HUES6 (cell line): ENCODE measurements around the gene RELN.

Source experiments
- H3K27ac ChIP-seq: 2 replicates; pipeline ENCODE4 v1.7.0; 2013; ENCODE audit warnings: low read depth, mild to moderate bottlenecking, low read length, inconsistent platforms
- H3K27me3 ChIP-seq: 2 replicates; pipeline ENCODE4 v1.6.1; 2013; ENCODE audit warnings: low read length; ENCODE audit not compliant: control insufficient read depth, insufficient read depth
- H3K36me3 ChIP-seq: 2 replicates; pipeline ENCODE4 v1.6.1; 2013; ENCODE audit warnings: low read length; ENCODE audit not compliant: control insufficient read depth, insufficient read depth
- H3K4me1 ChIP-seq: 2 replicates; pipeline ENCODE4 v1.6.1; 2013; ENCODE audit warnings: low read length; ENCODE audit not compliant: control insufficient read depth, insufficient read depth
- H3K4me3 ChIP-seq: 2 replicates; pipeline ENCODE4 v1.5.1; 2013; ENCODE audit warnings: low read depth, low read length
- H3K9ac ChIP-seq: one replicate; pipeline ENCODE4 v1.6.1; 2013; ENCODE audit warnings: mild to moderate bottlenecking, low read length
- H3K9me3 ChIP-seq: 2 replicates; pipeline ENCODE4 v1.6.1; 2013; ENCODE audit warnings: low read depth, low read length; ENCODE audit not compliant: control insufficient read depth, insufficient read depth

Gene RELN

GRCh38 chr7:103893350-103893749 lies 96.1 kb downstream of the RELN start:
- H3K27ac ChIP-seq, result no peak overlapping the region
- 0 out of 2 replicates have a peak, but pooled peaks cover 3% of the 10 kb centered on the region for H3K27me3 ChIP-seq
- no peaks in the 10 kb centered on the region for H3K9me3 ChIP-seq
- H3K4me3 ChIP-seq, result no peak overlapping the region
- no peak overlapping the region for H3K9ac ChIP-seq
- no peaks in the 10 kb centered on the region for H3K36me3 ChIP-seq
- H3K4me1 ChIP-seq, result no peaks in the 10 kb centered on the region

DNA sequence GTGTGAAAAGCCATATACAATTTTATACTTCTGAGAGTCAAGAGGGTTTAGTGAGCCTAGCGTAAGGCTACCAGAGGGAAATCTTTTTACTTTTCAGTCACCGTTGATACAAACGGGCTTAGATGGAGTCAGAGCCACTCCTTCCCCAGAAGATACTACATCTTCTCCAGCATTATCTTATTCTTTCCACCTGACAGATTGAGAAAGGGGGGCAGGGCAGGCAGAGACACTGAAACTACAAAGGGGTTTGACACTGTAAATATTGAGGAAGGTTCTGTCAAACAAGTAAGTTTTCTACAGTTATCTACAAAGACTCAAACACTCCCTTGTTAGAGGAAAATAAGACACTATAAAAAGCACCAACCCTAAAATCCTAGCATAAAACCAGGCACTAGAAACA lies 100.0 kb downstream of the RELN start:
- H3K36me3 ChIP-seq, result no peaks in the 10 kb centered on the region
- 0 out of 2 replicates have a peak, but pooled peaks cover 3% of the 10 kb centered on the region for H3K27me3 ChIP-seq
- no peaks in the 10 kb centered on the region for H3K9me3 ChIP-seq
- no peak overlapping the region for H3K4me3 ChIP-seq
- no peaks in the 10 kb centered on the region for H3K4me1 ChIP-seq
- H3K9ac ChIP-seq, result no peak overlapping the region
- H3K27ac ChIP-seq, result no peak overlapping the region

DNA sequence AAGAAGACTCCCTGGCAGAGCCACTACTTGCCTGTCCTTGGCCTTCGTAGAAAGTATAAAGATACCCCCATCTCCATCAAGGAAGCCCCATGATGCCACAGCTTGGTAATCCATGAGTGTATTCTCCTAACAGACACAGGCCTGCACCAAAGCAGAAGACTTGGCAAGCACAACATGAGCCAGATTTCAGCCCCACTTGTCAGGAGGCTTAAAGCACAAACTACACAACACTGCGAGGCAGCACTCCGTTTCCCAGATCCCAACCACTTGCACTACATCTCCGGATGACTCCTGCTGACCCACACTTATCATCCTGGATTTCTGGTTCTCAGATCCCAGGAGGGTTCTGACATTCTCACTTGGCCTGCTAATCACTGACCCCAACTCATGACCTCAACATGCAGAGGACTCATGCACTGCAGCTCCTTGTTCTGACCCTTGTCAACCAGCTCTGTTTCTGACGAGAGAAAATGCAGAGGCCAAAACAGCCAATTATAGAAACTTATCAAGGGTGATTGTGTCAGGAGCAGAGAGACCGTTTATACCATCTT lies 100.8 kb downstream of the RELN start:
- H3K9ac ChIP-seq, result no peak overlapping the region
- H3K4me1 ChIP-seq, result no peaks in the 10 kb centered on the region

GRCh38 chr7:103887853-103888602 lies 101.4 kb downstream of the RELN start:
- Histone ChIP-seq H3K4me3 (no peak overlapping the region), H3K36me3 (no peaks in the 10 kb centered on the region), H3K9me3 (no peaks in the 10 kb centered on the region), H3K27me3 (0 out of 2 replicates have a peak, but pooled peaks cover 3% of the 10 kb centered on the region), H3K4me1 (no peaks in the 10 kb centered on the region), H3K9ac (no peak overlapping the region), H3K27ac (no peak overlapping the region)

More for the DNA sequence above, 100.8 kb downstream of the RELN start:
- H3K9me3 ChIP-seq, result no peaks in the 10 kb centered on the region
- H3K4me3 ChIP-seq, result no peak overlapping the region
- H3K27me3 ChIP-seq, result 0 out of 2 replicates have a peak, but pooled peaks cover 3% of the 10 kb centered on the region
- no peak overlapping the region for H3K27ac ChIP-seq
- H3K36me3 ChIP-seq, result no peaks in the 10 kb centered on the region

DNA sequence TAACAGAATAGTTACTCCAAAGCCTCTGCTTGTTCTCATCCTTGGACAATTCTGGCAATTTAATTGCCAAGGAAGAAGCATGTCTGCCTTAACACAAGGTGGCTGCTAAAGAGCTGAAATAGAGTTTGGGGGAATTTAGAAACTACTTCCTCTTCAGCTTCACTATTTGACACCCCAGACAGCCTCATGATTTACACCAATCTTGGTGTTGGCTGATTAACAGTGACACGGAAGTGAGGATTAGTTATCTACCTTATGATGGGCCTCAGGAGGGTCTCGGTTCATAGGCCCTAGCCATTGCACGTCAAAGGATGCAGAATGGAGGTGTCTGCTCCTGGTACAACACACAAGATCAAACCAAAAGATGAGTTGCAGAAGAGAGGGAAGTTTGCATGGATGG lies 102.4 kb downstream of the RELN start:
- Histone ChIP-seq H3K36me3 (no peaks in the 10 kb centered on the region), H3K27ac (no peak overlapping the region), H3K4me1 (no peaks in the 10 kb centered on the region), H3K9ac (no peak overlapping the region), H3K4me3 (no peak overlapping the region), H3K27me3 (0 out of 2 replicates have a peak, but pooled peaks cover 3% of the 10 kb centered on the region), H3K9me3 (no peaks in the 10 kb centered on the region)

- Histone ChIP-seq H3K9me3 (no peaks in the 10 kb centered on the region), H3K36me3 (no peaks in the 10 kb centered on the region), H3K27ac (no peak overlapping the region), H3K4me3 (no peak overlapping the region), H3K4me1 (no peaks in the 10 kb centered on the region), H3K9ac (no peak overlapping the region), H3K27me3 (peaks cover 3% of the 10 kb centered on the region; the same call in 1 of the 2 replicates)
Observed at GRCh38 chr7:103879928-103880600, 109.4 kb downstream of the RELN start.

GRCh38 chr7:103879411-103879810 lies 110.0 kb downstream of the RELN start:
- Histone ChIP-seq H3K27ac (no peak overlapping the region), H3K4me1 (no peaks in the 10 kb centered on the region), H3K9me3 (no peaks in the 10 kb centered on the region), H3K9ac (no peak overlapping the region), H3K27me3 (peaks cover 3% of the 10 kb centered on the region; the same call in 1 of the 2 replicates), H3K36me3 (no peaks in the 10 kb centered on the region), H3K4me3 (no peak overlapping the region)

DNA sequence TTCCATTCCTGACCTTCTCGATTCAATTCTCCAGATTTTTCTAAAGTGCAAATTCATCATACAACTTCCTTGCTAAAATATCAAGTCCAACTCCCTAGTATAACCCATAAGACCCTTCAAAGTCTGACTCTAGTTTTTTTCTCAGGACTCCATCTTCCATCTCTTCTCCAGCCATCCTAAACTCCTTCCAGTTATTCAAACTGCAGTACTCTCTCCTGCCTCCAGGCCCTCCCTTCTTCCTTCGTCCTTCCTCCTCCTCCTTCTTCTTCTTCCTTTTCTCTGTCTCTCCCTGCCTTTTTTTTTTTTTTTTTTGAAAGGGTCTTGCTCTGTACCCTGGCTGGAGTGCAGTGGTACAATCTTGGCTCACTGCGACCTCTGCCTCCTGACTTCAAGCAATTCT lies 111.9 kb downstream of the RELN start:
- Histone ChIP-seq H3K4me3 (no peak overlapping the region), H3K4me1 (no peaks in the 10 kb centered on the region), H3K9ac (no peak overlapping the region), H3K36me3 (no peaks in the 10 kb centered on the region), H3K27me3 (peaks cover 3% of the 10 kb centered on the region; the same call in 1 of the 2 replicates), H3K27ac (no peak overlapping the region), H3K9me3 (no peaks in the 10 kb centered on the region)

- Histone ChIP-seq H3K27ac (no peak overlapping the region), H3K4me1 (no peaks in the 10 kb centered on the region), H3K36me3 (no peaks in the 10 kb centered on the region), H3K9me3 (no peaks in the 10 kb centered on the region), H3K27me3 (no peaks in the 10 kb centered on the region; the same call in 1 of the 2 replicates), H3K9ac (no peak overlapping the region), H3K4me3 (no peak overlapping the region)
Observed at GRCh38 chr7:103875718-103876117, 113.7 kb downstream of the RELN start.

DNA sequence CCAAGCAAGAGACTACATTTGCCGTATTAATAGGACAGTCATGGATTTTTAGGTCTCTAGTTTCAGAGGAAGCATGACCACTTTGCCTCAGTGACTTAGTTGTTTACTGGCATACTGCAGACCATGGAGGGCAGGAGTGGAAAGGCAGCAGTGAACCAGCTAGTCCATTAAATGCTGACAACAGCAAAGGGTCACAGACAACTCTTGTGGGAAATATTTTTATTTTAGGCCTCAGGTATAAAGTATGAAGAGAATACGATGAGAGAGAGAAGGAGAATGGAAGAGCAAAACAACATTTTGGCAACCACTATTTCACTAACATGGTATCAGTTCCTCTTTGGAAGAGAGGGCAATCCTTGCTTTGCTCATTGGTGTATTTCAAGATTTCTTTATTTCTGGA lies 118.0 kb downstream of the RELN start:
- H3K27ac ChIP-seq, result no peak overlapping the region
- H3K4me3 ChIP-seq, result no peak overlapping the region
- no peaks in the 10 kb centered on the region for H3K4me1 ChIP-seq
- no peaks in the 10 kb centered on the region for H3K36me3 ChIP-seq
- no peak overlapping the region for H3K9ac ChIP-seq
- no peaks in the 10 kb centered on the region for H3K27me3 ChIP-seq
- H3K9me3 ChIP-seq, result no peaks in the 10 kb centered on the region

GRCh38 chr7:103870664-103871063 lies 118.8 kb downstream of the RELN start:
- Histone ChIP-seq H3K9ac (no peak overlapping the region), H3K27ac (no peak overlapping the region), H3K36me3 (no peaks in the 10 kb centered on the region), H3K4me1 (no peaks in the 10 kb centered on the region), H3K4me3 (no peak overlapping the region), H3K27me3 (no peaks in the 10 kb centered on the region), H3K9me3 (no peaks in the 10 kb centered on the region)
